Middle frontal gyrus (tissue), 1 donor: Measurements from ENCODE around the gene B3GLCT.
"Not testable (repeated sequence)": the region's sequence is repeated elsewhere in the genome, so short reads cannot be mapped to it uniquely, and the experiment has no call there.

ENCODE experiments used
- DNase-seq: peaks from one replicate; pipeline ENCODE4 v3.0.0-alpha.2; 2015; ENCODE audit warnings: low spot score; ENCODE audit errors: extremely low spot score

Gene B3GLCT

GRCh38 chr13:31276421-31276820 lies 76.6 kb downstream of the B3GLCT start:
- no peak for DNase-seq

- no peak for DNase-seq
Observed at GRCh38 chr13:31278869-31279268, 79.1 kb downstream of the B3GLCT start.

GRCh38 chr13:31282741-31283455 lies 83.1 kb downstream of the B3GLCT start:
- no peak for DNase-seq

DNA sequence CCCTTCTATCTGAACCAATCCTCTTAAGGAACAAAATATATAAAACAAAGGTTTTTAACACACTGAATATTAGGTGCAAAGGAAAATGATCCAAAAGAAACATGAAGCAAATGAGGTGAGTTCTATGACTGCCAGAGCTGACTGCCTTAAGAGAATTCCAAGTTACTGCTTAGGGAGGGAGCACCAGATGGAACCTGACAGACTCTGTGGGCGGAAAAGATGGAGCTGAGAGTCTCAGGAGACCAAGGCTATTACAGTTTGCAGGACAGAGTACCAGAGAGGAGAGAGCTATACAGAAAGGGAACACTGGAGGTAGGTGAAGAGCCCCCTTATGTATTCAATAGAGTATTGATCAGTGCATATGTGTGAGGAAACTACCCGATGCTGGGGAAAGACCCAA lies 87.2 kb downstream of the B3GLCT start:
- DNase-seq, result no peak

DNA sequence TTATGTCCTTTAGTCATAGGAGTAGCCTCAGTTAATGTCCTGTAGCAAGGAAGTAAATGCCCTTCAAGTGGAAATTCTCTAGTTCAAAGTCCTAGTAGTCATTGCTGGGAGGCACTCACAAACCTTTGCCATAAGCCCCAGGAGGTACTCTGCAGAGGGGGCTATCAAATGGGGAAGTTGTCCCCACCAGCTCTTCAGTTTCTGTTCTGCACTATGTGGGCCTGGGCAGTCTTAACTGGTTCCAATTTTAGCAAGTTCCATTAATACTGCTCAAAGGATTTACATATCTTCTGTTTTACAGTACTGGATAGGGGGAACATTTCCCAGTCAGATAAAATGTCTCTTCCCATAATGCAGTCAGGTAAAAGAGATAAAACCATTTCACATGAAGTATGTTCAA lies 101.3 kb downstream of the B3GLCT start:
- no peak for DNase-seq

- no peak for DNase-seq
Observed at GRCh38 chr13:31310356-31310755, 110.6 kb downstream of the B3GLCT start.

- no peak for DNase-seq
Observed at GRCh38 chr13:31310786-31311185, 111.0 kb downstream of the B3GLCT start.

DNA sequence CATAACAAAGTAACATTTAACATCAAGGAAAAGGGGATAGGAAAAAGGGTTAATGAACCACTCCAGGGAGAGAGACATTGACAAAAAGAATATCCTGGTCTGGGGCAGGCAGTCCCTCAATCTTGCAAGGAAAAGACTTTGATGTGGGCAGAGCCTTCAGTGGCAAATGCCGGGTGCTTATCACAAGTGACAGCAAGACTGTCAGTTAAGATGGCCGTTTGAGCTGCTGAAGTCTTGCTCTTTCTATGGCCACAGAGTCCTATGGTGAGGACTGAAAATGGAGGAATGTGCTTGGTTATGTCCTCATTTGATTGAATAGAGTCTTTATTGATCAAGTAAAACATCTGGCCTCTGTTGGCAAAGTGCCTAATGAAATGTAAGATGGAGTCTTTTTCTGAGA lies 112.1 kb downstream of the B3GLCT start:
- DNase-seq, result no peak

- DNase-seq, result no peak
Observed at GRCh38 chr13:31314961-31315360, 115.2 kb downstream of the B3GLCT start.

- no peak for DNase-seq
Observed at GRCh38 chr13:31320946-31321345, 121.2 kb downstream of the B3GLCT start.

- no peak for DNase-seq
Observed at GRCh38 chr13:31321457-31321856, 121.7 kb downstream of the B3GLCT start.

DNA sequence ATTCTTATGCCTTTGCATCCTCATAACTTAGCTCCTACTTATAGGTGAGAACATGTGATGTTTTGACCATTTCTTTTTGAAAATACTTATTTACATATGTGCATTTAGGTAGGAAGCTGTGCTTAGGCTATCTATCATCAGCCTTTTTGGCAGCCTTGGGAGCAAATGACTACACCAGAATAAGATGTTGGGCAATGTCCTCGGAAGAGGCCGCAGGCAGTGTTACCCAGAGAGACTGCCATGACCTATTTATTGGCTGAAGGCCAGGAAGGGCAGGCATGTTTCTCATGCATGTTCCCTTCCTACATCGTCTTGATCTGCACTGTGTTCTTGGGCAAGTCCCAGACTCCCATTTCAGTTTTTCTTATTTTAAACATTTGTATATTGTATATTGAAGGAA lies 122.3 kb downstream of the B3GLCT start:
- no peak for DNase-seq

GRCh38 chr13:31322702-31323405 lies 123.1 kb downstream of the B3GLCT start:
- no peak for DNase-seq

DNA sequence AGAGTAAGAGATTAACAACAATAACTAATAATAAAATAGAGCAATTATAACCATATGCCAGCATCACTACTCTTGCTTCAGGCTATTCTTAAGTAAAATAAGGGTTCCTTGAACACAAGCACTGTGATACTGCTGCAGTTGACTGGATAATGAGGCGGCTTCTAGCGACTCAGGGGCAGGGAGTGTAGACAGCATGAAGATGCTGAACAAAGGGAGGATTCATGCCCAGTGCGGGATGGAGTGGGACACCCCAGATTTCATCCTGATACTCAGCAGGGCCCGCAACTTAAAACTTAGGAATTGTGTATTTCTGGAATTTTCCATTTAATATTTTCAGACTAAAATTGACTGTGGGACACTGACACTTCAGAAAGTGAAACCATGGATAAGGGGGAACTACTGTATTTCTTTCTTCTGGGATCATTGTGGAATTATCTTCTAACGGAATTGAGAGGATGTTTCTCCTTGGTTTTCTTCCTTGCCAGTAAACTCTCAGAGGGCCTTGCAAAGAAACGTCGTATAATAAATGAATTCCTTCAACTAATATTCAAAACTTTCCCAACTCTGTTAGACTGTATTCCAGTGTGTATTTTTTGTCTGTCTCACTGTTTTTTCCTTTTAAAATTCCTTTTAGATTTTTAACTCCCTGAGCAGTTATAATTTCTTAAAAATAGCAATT lies 127.5 kb downstream of the B3GLCT start:
- no peak for DNase-seq

GRCh38 chr13:31328549-31329235 lies 128.9 kb downstream of the B3GLCT start:
- no peak for DNase-seq

GRCh38 chr13:31330236-31330635 lies 130.5 kb downstream of the B3GLCT start:
- DNase-seq, result no peak

DNA sequence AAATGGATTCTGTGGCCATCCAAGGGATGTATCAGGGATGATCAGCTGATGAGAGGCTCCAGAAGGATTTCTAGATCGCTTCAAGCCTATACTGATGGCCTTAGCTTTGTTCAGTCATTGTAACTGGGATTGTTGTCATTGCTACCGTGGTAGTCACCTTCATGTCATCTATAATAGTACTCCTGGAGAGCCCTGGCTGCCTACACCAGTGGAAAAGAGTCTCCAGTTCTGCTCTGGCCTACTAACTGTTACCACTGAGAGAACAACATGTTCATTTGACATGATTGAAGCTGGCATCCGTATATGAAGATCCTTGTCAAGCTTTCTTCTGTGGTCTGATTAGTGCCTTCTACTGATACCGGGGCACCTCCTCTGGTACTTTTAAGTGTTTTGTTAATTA lies 131.3 kb downstream of the B3GLCT start:
- DNase-seq, result no peak

- no peak for DNase-seq
Observed at GRCh38 chr13:31334547-31334946, 134.8 kb downstream of the B3GLCT start.

- no peak for DNase-seq
Observed at GRCh38 chr13:31334994-31335557, 135.3 kb downstream of the B3GLCT start.

GRCh38 chr13:31339616-31340015 lies 139.8 kb downstream of the B3GLCT start:
- not testable (repeated sequence) for DNase-seq

DNA sequence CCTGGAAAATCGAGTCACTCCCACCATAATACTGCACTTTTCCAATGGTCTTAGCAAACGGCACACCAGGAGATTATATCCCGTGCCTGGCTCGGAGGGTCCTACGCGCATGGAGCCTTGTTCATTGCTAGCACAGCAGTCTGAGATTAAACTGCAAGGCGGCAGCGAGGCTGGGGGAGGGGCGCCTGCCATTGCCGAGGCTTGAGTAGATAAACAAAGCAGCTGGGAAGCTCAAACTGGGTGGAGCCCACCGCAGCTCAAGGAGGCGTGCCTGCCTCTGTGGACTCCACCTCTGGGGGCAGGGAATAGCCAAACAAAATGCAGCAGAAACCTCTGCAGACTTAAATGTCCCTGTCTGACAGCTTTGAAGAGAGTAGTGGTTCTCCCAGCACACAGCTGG lies 141.1 kb downstream of the B3GLCT start:
- DNase-seq, result not testable (repeated sequence)

DNA sequence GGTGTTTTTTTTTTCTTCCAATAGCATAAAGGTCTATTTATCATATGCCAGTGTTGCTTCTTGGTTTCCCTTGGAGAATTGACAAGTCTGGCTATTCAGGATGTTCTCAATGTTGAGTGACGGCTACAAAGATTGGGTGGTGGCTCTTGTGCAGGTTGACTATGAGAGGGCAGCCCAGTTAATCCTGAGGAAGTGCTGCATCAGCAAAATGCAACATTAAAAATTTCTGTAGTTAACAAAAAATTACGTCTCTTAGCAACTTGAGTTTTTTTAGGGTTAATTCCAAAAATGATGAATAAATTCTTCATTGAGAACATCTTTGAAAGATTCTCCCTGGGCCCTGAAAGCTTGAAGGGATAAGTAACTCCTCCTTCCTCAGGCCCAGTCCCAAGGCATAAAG lies 147.1 kb downstream of the B3GLCT start:
- no peak for DNase-seq
